Uterus (tissue), 4 donors: ENCODE results near the gene SGIP1. TPM values are rescaled to one million over a fixed set of nuclear protein-coding genes. Genes with fewer than 3 reads are reported as not detected.

Experiments
- DNase-seq, 2 donors: peaks; one replicate each; pipeline ENCODE4 v3.0.0-alpha.2; 2019 to 2020
- H3K27ac ChIP-seq, 2 donors: fragments of 200-600 bp; sonication (generic); 1 replicate in 1 of 2; 2 replicates in 1 of 2; pipeline ENCODE4 v1.5.1; 2016 to 2018
- H3K27me3 ChIP-seq, 2 donors: fragments of 200-600 bp; sonication (generic); one replicate each; pipeline ENCODE4 v1.5.1; 2018 to 2019; ENCODE audit warnings: control low read depth in 1 of 2
- H3K36me3 ChIP-seq, 2 donors: fragments of 200-600 bp; sonication (generic); one replicate each; pipeline ENCODE4 v1.5.1; 2019; ENCODE audit warnings: control low read depth in 1 of 2
- H3K4me1 ChIP-seq, 2 donors: fragments of 200-600 bp; sonication (generic); one replicate each; pipeline ENCODE4 v1.5.1; 2018 to 2019; ENCODE audit warnings: control low read depth in 1 of 2
- H3K4me3 ChIP-seq, 2 donors: fragments of 200-600 bp; sonication (generic); 1 replicate in 1 of 2; 2 replicates in 1 of 2; pipeline ENCODE4 v1.5.1; 2018 to 2019; ENCODE audit warnings: mild to moderate bottlenecking in 1 of 2
- H3K9me3 ChIP-seq, 2 donors: fragments of 200-600 bp; sonication (generic); one replicate each; pipeline ENCODE4 v1.5.1; 2019; ENCODE audit warnings: control low read depth in 1 of 2
- CTCF ChIP-seq, 4 experiments: fragments of 200-600 bp in 2 of 4; fragments of 450-650 bp in 2 of 4; sonication (generic) in 2 of 4; IDR thresholded peaks; one replicate each; pipeline ENCODE4 v1.5.1; 2016 to 2019; ENCODE audit warnings: antibody characterized with exemption in 4 of 4, mild to moderate bottlenecking in 2 of 4, moderate library complexity in 1 of 4
- POLR2A ChIP-seq, 2 donors: fragments of 450-650 bp; IDR thresholded peaks; one replicate each; pipeline ENCODE4 v1.6.1; 2016; ENCODE audit warnings: antibody characterized with exemption in 2 of 2, mild to moderate bottlenecking in 1 of 2, moderate library complexity in 1 of 2
- intact Hi-C: fragments of 100-400 bp; cut with DNase I; formaldehyde crosslinking; loops from one replicate; pipeline ENCODE4 v1.15.1; 2023; ENCODE audit warnings: low total_unique reads
- total RNA-seq, 4 donors: library from RNA; depleted of rRNA in 3 of 4; stranded (reverse); fragments of >200 nt in 3 of 4; gene quantifications; one replicate each; pipeline versions ENCODE4 v1.1.0 to v1.2.4, GENCODE V29; 2014 to 2023
- donor health status: DM: yes; HTN: yes; CAD: no.

Gene SGIP1
- total RNA-seq, 4 donors from 2014 or later = 2.8 to 23.0 (median 6.4) TPM

- Histone ChIP-seq H3K36me3 (no peaks in the 10 kb centered on the region), H3K9me3 (no peaks in the 10 kb centered on the region), H3K4me3 (no peak overlapping the region), H3K4me1 (no peaks in the 10 kb centered on the region), H3K27me3 (no peaks in the 10 kb centered on the region), H3K27ac (no peak overlapping the region)
- no peak for DNase-seq
- intact Hi-C loops = no loop called here
- TF ChIP-seq POLR2A (IDR thresholded peaks at IDR 0.05) = no peak
- TF ChIP-seq CTCF (IDR thresholded peaks at IDR 0.05) = no peak
These were observed 84.4 kb downstream of the SGIP1 start for GRCh38 chr1:66618390-66618789.

GRCh38 chr1:66623812-66624211 is 89.9 kb downstream of the SGIP1 start:
- Histone ChIP-seq H3K27ac (peak overlapping the region in 1 of 2 donors; percentile 21), H3K36me3 (no peaks in the 10 kb centered on the region), H3K27me3 (no peaks in the 10 kb centered on the region), H3K4me1 (no peaks in the 10 kb centered on the region), H3K9me3 (no peaks in the 10 kb centered on the region), H3K4me3 (no peak overlapping the region)
- no peak for DNase-seq
- intact Hi-C loops = no loop called here
- no peak for TF ChIP-seq POLR2A (IDR thresholded peaks at IDR 0.05)
- TF ChIP-seq CTCF (IDR thresholded peaks at IDR 0.05) = no peak

GRCh38 chr1:66624412-66625060 is 90.6 kb downstream of the SGIP1 start:
- Histone ChIP-seq H3K27me3 (no peaks in the 10 kb centered on the region), H3K27ac (peak overlapping the region in 1 of 2 donors; percentile 41), H3K36me3 (no peaks in the 10 kb centered on the region), H3K9me3 (no peaks in the 10 kb centered on the region), H3K4me1 (no peaks in the 10 kb centered on the region), H3K4me3 (no peak overlapping the region)
- no peak for TF ChIP-seq CTCF (IDR thresholded peaks at IDR 0.05)
- intact Hi-C loops = no loop called here
- DNase-seq = no peak

GRCh38 chr1:66626261-66626660 is 92.3 kb downstream of the SGIP1 start:
- no peaks in the 10 kb centered on the region for H3K36me3 ChIP-seq
- TF ChIP-seq CTCF (IDR thresholded peaks at IDR 0.05) (no peak), POLR2A (IDR thresholded peaks at IDR 0.05) (no peak)
- H3K4me1 ChIP-seq = no peaks in the 10 kb centered on the region
- intact Hi-C loops = no loop called here
- H3K27ac ChIP-seq = no peak overlapping the region
- no peak overlapping the region for H3K4me3 ChIP-seq
- DNase-seq = no peak
- H3K9me3 ChIP-seq = no peaks in the 10 kb centered on the region
- no peaks in the 10 kb centered on the region for H3K27me3 ChIP-seq

GRCh38 chr1:66628926-66629325 is 95.0 kb downstream of the SGIP1 start:
- Histone ChIP-seq H3K27ac (no peak overlapping the region), H3K9me3 (no peaks in the 10 kb centered on the region), H3K27me3 (no peaks in the 10 kb centered on the region), H3K36me3 (no peaks in the 10 kb centered on the region), H3K4me3 (no peak overlapping the region), H3K4me1 (no peaks in the 10 kb centered on the region)
- TF ChIP-seq CTCF (IDR thresholded peaks at IDR 0.05) = no peak
- no peak for TF ChIP-seq POLR2A (IDR thresholded peaks at IDR 0.05)
- no peak for DNase-seq
- intact Hi-C loops = no loop called here
